CD8-positive, alpha-beta memory T cell (primary cell): Measurements from ENCODE around the gene SYNCRIP. TPM values are rescaled to one million over a fixed set of nuclear protein-coding genes. Genes with fewer than 3 reads are reported as not detected.

Source experiments
- CTCF ChIA-PET: fragments of 350-600 bp; sonication (Branson Sonifier 250); formaldehyde crosslinking; loops from one replicate; lab custom pipeline; 2021; ENCODE audit warnings: antibody characterized with exemption; lab: Charles Lee
- POLR2A ChIA-PET: fragments of 350-600 bp; sonication (Branson Sonifier 250); formaldehyde crosslinking; loops from one replicate; lab custom pipeline; 2021; ENCODE audit warnings: antibody characterized with exemption; lab: Charles Lee
- DNase-seq, 5 donors: peaks; one replicate each; pipeline versions ENCODE4 v3.0.0 to v3.0.0-alpha.2; 2020 to 2022; ENCODE audit warnings: mixed read lengths in 1 of 5
- H3K27ac ChIP-seq: one replicate; pipeline ENCODE4 v1.7.0; 2013; ENCODE audit warnings: low read depth, mild to moderate bottlenecking, low read length, moderate library complexity
- H3K27me3 ChIP-seq: 2 replicates; pipeline ENCODE4 v1.7.0; 2013; ENCODE audit warnings: low read length, mild to moderate bottlenecking; ENCODE audit not compliant: insufficient read depth, poor library complexity, severe bottlenecking
- H3K36me3 ChIP-seq: 2 replicates; pipeline ENCODE4 v1.7.0; 2013; ENCODE audit warnings: mild to moderate bottlenecking, low read length, moderate library complexity; ENCODE audit not compliant: insufficient read depth
- H3K4me1 ChIP-seq: 2 replicates; pipeline ENCODE4 v1.7.0; 2013; ENCODE audit warnings: mild to moderate bottlenecking, low read length, moderate library complexity; ENCODE audit not compliant: insufficient read depth
- H3K4me3 ChIP-seq: 2 replicates; pipeline ENCODE4 v1.7.0; 2013; ENCODE audit warnings: mild to moderate bottlenecking, low read length
- H3K9me3 ChIP-seq: 2 replicates; pipeline ENCODE4 v1.7.0; 2013; ENCODE audit warnings: mild to moderate bottlenecking, low read length
- H3K27ac Mint-ChIP-seq, 8 donors: one replicate each; pipeline ENCODE4 v1.8.0; 2020 to 2021; ENCODE audit warnings: mixed read lengths in 8 of 8, mild to moderate bottlenecking in 6 of 8, inconsistent platforms in 3 of 8, moderate library complexity in 3 of 8
- H3K27me3 Mint-ChIP-seq, 2 donors: one replicate each; pipeline ENCODE4 v1.8.0; 2020 to 2021; ENCODE audit warnings: mixed read lengths in 2 of 2, mild to moderate bottlenecking in 1 of 2, moderate library complexity in 1 of 2
- H3K36me3 Mint-ChIP-seq, 3 donors: one replicate each; pipeline ENCODE4 v1.8.0; 2020 to 2021; ENCODE audit warnings: mixed read lengths in 3 of 3, inconsistent platforms in 1 of 3, mild to moderate bottlenecking in 1 of 3
- H3K4me1 Mint-ChIP-seq, 3 donors: one replicate each; pipeline ENCODE4 v1.8.0; 2020 to 2021; ENCODE audit warnings: mixed read lengths in 3 of 3, inconsistent platforms in 1 of 3, mild to moderate bottlenecking in 1 of 3
- H3K4me3 Mint-ChIP-seq, 7 donors: one replicate each; pipeline ENCODE4 v1.8.0; 2020 to 2021; ENCODE audit warnings: mixed read lengths in 7 of 7, mild to moderate bottlenecking in 6 of 7, moderate library complexity in 4 of 7, inconsistent platforms in 2 of 7
- H3K9me3 Mint-ChIP-seq, 5 donors: one replicate each; pipeline ENCODE4 v1.8.0; 2020 to 2022; ENCODE audit warnings: mixed read lengths in 5 of 5, mild to moderate bottlenecking in 3 of 5, moderate library complexity in 2 of 5, inconsistent platforms in 1 of 5
- polyA plus RNA-seq: library from polyadenylated mRNA; unstranded; fragments of 300-500 nt; fragmentation: Illumina TruSeq; gene quantifications from one replicate; pipeline ENCODE4 v1.2.3, GENCODE V29; 2021
- total RNA-seq, 2 experiments: library from RNA; stranded (reverse); gene quantifications; one replicate each; pipeline ENCODE4 v1.2.3, GENCODE V29; 2021

Gene SYNCRIP
- total and polyA plus RNA-seq, 3 experiments from 2014 or later = 81.6 to 249 (median 247) TPM

- H3K4me3 ChIP-seq = no peak overlapping the region
Measured at GRCh38 chr6:85674604-85675003, 31.9 kb upstream of the SYNCRIP start.

DNA sequence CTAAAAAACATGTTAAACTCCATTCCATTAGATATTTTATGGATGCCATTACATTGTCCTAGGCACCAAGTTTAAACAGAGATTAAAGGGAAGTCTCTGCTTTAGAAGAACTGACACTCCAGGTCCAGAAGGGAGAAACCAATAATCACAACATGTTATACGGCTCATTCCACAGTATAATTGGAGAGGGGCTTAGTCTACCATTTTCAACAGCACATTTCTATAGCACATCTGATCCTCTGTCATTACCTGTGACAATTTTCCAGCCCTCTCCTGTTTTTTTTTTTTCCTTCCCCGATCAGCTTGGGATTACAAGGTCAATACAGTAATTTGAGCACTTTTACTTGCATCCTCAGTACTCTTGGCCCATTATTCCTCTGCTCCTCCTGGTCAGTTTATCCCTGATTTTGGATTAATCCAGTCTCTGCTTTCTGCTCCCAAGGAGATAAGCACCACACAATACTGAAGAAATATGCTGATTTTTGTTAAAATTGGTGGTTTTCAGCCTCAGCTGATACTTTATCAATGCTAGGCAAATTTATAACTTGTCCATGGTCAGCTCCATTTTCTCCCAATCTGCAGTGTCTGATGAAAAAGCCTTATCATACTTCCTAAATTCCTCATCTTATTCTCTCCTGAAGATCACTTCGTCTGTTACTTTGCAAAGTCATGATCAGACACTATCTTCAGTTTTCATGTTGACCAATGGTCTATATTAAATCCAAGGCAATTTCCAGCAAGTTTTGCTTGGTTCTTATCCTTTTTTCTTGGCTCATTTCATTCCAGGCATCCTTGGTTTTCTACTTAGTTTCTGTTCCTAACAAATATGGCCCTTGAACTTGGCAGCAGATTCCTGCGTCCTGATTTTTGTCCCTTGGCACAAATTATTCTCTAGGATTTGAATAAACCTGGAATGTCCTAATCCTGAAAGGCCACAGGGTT, 30.8 kb upstream of the SYNCRIP start:
- peaks cover 55% of the 10 kb centered on the region for H3K4me1 ChIP-seq
- H3K4me3 ChIP-seq = no peak overlapping the region
- no peaks in the 10 kb centered on the region for H3K36me3 ChIP-seq
- DNase-seq = no peak
- H3K9me3 Mint-ChIP-seq = peaks cover 0 to 2% (median 0%) of the 10 kb centered on the region in 5 donors
- H3K27ac ChIP-seq = no peak overlapping the region
- H3K4me1 Mint-ChIP-seq = peaks cover 71 to 84% (median 75%) of the 10 kb centered on the region in 3 donors
- peaks cover 0 to 57% (median 12%) of the 10 kb centered on the region in 3 donors for H3K36me3 Mint-ChIP-seq
- ChIA-PET POLR2A (interaction anchor here (0.9 to 1.6 kb wide), 2 partner anchors 30 to 79 kb away, joined by 3 to 4 read pairs; partner anchors contain the start of gene SYNCRIP), CTCF (no interaction called here)
- peak overlapping the region in 6 of 8 donors; percentile 41 to 94 (median 74) for H3K27ac Mint-ChIP-seq
- H3K4me3 Mint-ChIP-seq = peak overlapping the region in 1 of 7 donors; percentile 6
- H3K27me3 ChIP-seq = no peaks in the 10 kb centered on the region
- peaks cover 0 to 5% of the 10 kb centered on the region in 2 donors for H3K27me3 Mint-ChIP-seq
- no peaks in the 10 kb centered on the region for H3K9me3 ChIP-seq

More at GRCh38 chr6:85674604-85675003, 31.9 kb upstream of the SYNCRIP start:
- Mint-ChIP-seq H3K9me3 (peaks cover 0 to 3% (median 0%) of the 10 kb centered on the region in 5 donors), H3K36me3 (peaks cover 0 to 59% (median 12%) of the 10 kb centered on the region in 3 donors), H3K27me3 (peaks cover 0 to 6% of the 10 kb centered on the region in 2 donors), H3K4me3 (peak overlapping the region in 6 of 7 donors; percentile 22 to 99 (median 98)), H3K27ac (peak overlapping the region in 7 of 8 donors; percentile 31 to 94 (median 51)), H3K4me1 (peaks cover 64 to 78% (median 70%) of the 10 kb centered on the region in 3 donors)
- ChIA-PET POLR2A (interaction anchor here (5.8 kb wide), 1 partner anchor 32 kb away, joined by 356 read pairs; the partner anchor contains the start of gene SYNCRIP), CTCF (interaction anchor here (1.6 to 5.2 kb wide), 2 partner anchors 8 to 33 kb away, joined by 3 to 86 read pairs; partner anchors contain the start of gene SYNCRIP)
- H3K4me1 ChIP-seq = peaks cover 48% of the 10 kb centered on the region
- DNase-seq = no peak
- H3K27me3 ChIP-seq = no peaks in the 10 kb centered on the region
- no peaks in the 10 kb centered on the region for H3K36me3 ChIP-seq
- no peaks in the 10 kb centered on the region for H3K9me3 ChIP-seq
- H3K27ac ChIP-seq = no peak overlapping the region

GRCh38 chr6:85672623-85673022, 29.9 kb upstream of the SYNCRIP start:
- H3K4me3 ChIP-seq = no peak overlapping the region
- peaks cover 0 to 2% of the 10 kb centered on the region in 2 donors for H3K27me3 Mint-ChIP-seq
- ChIA-PET CTCF (no interaction called here), POLR2A (interaction anchor here (0.7 to 1.6 kb wide), 2 partner anchors 17 to 29 kb away, joined by 4 to 5 read pairs; partner anchors contain the start of gene SYNCRIP)
- H3K4me3 Mint-ChIP-seq = no peak overlapping the region
- no peaks in the 10 kb centered on the region for H3K36me3 ChIP-seq
- no peaks in the 10 kb centered on the region for H3K9me3 Mint-ChIP-seq
- no peak for DNase-seq
- H3K27ac ChIP-seq = no peak overlapping the region
- H3K4me1 ChIP-seq = peaks cover 62% of the 10 kb centered on the region
- peaks cover 75 to 90% (median 81%) of the 10 kb centered on the region in 3 donors for H3K4me1 Mint-ChIP-seq
- H3K27me3 ChIP-seq = no peaks in the 10 kb centered on the region
- no peaks in the 10 kb centered on the region for H3K9me3 ChIP-seq
- peak overlapping the region in 7 of 8 donors; percentile 41 to 94 (median 72) for H3K27ac Mint-ChIP-seq
- H3K36me3 Mint-ChIP-seq = peaks cover 0 to 49% (median 12%) of the 10 kb centered on the region in 3 donors

DNA sequence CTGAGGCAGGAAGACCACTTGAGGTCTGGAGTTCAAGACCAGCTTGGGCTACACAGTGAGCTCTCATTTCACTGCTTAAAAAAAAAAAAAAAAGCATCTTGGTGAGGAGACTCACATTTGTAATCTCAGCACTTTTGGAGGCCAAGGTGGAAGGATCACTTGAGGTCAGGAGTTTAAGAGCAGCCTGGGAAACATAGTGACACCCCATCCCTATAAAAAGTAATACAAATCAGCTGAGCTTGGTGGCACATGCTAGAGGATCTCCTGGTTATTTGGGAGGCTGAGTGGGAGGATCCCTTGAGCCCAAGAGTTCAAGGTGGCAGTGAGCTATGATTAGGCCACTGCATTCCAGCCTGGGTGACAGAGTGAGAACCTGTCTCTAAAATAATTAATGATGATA, 29.4 kb upstream of the SYNCRIP start:
- H3K27ac Mint-ChIP-seq = peak overlapping the region in 7 of 8 donors; percentile 7 to 94 (median 53)
- CTCF ChIA-PET = no interaction called here

DNA sequence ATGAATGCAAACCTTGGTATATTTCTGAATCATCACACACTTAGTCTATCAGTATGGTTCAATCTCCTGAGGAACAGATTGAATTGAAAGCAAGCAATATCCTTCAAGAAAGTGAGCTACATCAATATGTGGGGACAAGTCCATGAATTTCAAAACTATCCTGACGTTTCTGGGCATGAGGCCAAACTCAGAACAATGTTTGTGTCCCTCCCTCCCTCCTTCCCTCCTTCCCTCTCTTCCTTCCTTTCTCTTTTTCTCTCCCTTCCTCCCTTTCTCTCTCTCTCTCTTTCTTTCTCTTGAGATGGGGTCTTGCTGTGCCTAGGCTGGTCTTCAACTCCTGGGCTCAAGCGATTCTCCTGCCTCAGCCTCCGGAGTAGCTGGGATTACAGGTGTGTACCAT, 27.9 kb upstream of the SYNCRIP start:
- ChIA-PET CTCF (interaction anchor here (1.4 to 2.4 kb wide), 6 partner anchors 8 to 77 kb away, joined by 4 to 14 read pairs (median 7); partner anchors contain the start of gene SYNCRIP), POLR2A (interaction anchor here (1.5 to 2.1 kb wide), 3 partner anchors 8 to 76 kb away, joined by 7 to 68 read pairs (median 54); partner anchors contain the start of genes SNX14 and SYNCRIP)
- peak overlapping the region in 1 of 7 donors; percentile 52 for H3K4me3 Mint-ChIP-seq

More for the DNA sequence above, 29.4 kb upstream of the SYNCRIP start:
- H3K27ac ChIP-seq = no peak overlapping the region
- H3K27me3 ChIP-seq = no peaks in the 10 kb centered on the region
- no peaks in the 10 kb centered on the region for H3K36me3 ChIP-seq
- Mint-ChIP-seq H3K27me3 (peaks cover 0 to 2% of the 10 kb centered on the region in 2 donors), H3K9me3 (no peaks in the 10 kb centered on the region), H3K4me1 (peaks cover 75 to 85% (median 84%) of the 10 kb centered on the region in 3 donors), H3K36me3 (peaks cover 0 to 44% (median 12%) of the 10 kb centered on the region in 3 donors), H3K4me3 (no peak overlapping the region)
- DNase-seq = no peak
- no peak overlapping the region for H3K4me3 ChIP-seq
- peaks cover 62% of the 10 kb centered on the region for H3K4me1 ChIP-seq
- POLR2A ChIA-PET = interaction anchor here (0.7 to 1.6 kb wide), 4 partner anchors 16 to 32 kb away, joined by 3 to 5 read pairs (median 4); partner anchors contain the start of gene SYNCRIP
- no peaks in the 10 kb centered on the region for H3K9me3 ChIP-seq

DNA sequence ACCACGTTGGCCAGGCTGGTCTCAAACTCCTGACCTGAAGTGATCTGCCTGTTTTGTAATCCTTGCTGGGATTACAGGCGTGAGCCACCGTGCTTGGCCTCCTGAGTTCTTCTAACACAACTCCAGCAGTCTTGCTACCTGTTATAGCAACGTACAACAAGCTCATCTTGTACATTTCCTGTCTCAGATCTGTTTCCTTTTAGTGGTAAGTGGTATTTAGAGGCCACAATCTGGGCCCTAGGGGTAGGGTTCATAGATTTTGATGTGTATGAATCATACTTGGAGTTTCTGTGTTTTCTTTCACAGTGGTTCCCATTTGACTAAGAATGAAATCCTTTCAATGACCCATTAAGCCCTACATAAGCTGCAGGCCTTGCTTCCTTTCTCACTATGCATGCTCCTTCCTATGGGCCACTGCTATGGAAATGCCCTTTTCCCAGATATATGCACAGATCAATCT, 27.1 kb upstream of the SYNCRIP start:
- POLR2A ChIA-PET = interaction anchor here (1.5 to 2.1 kb wide), 3 partner anchors 9 to 75 kb away, joined by 7 to 68 read pairs (median 54); partner anchors contain the start of genes SNX14 and SYNCRIP

More for the DNA sequence above, 27.9 kb upstream of the SYNCRIP start:
- no peaks in the 10 kb centered on the region for H3K9me3 ChIP-seq
- H3K27me3 ChIP-seq = no peaks in the 10 kb centered on the region
- Mint-ChIP-seq H3K27me3 (no peaks in the 10 kb centered on the region), H3K9me3 (no peaks in the 10 kb centered on the region), H3K36me3 (peaks cover 3 to 33% (median 7%) of the 10 kb centered on the region in 3 donors), H3K27ac (peak overlapping the region; percentile 42 to 99 (median 90)), H3K4me1 (peaks cover 60 to 71% (median 70%) of the 10 kb centered on the region in 3 donors)
- H3K4me3 ChIP-seq = no peak overlapping the region
- H3K36me3 ChIP-seq = no peaks in the 10 kb centered on the region
- H3K27ac ChIP-seq = no peak overlapping the region
- no peak for DNase-seq
- H3K4me1 ChIP-seq = peaks cover 51% of the 10 kb centered on the region

GRCh38 chr6:85662251-85662650, 19.6 kb upstream of the SYNCRIP start:
- H3K4me1 Mint-ChIP-seq = no peaks in the 10 kb centered on the region
- H3K36me3 Mint-ChIP-seq = peaks cover 6 to 16% (median 7%) of the 10 kb centered on the region in 3 donors
- Histone ChIP-seq H3K4me1 (no peaks in the 10 kb centered on the region), H3K36me3 (no peaks in the 10 kb centered on the region), H3K27ac (no peak overlapping the region), H3K4me3 (no peak overlapping the region), H3K27me3 (no peaks in the 10 kb centered on the region), H3K9me3 (no peaks in the 10 kb centered on the region)
- no peak overlapping the region for H3K27ac Mint-ChIP-seq
- DNase-seq = no peak
- ChIA-PET CTCF (no interaction called here), POLR2A (no interaction called here)
- H3K27me3 Mint-ChIP-seq = peaks cover 0 to 2% of the 10 kb centered on the region in 2 donors
- no peak overlapping the region for H3K4me3 Mint-ChIP-seq
- H3K9me3 Mint-ChIP-seq = peaks cover 0 to 8% (median 2%) of the 10 kb centered on the region in 5 donors

More for the DNA sequence above, 27.1 kb upstream of the SYNCRIP start:
- peak overlapping the region; percentile 30 for H3K27ac ChIP-seq
- no peaks in the 10 kb centered on the region for H3K9me3 ChIP-seq
- Mint-ChIP-seq H3K9me3 (no peaks in the 10 kb centered on the region), H3K4me3 (peak overlapping the region; percentile 30 to 86 (median 78)), H3K27ac (peak overlapping the region; percentile 76 to 99 (median 96)), H3K36me3 (peaks cover 4 to 25% (median 5%) of the 10 kb centered on the region in 3 donors), H3K4me1 (peaks cover 52 to 63% (median 62%) of the 10 kb centered on the region in 3 donors), H3K27me3 (no peaks in the 10 kb centered on the region)
- H3K36me3 ChIP-seq = no peaks in the 10 kb centered on the region
- no peak overlapping the region for H3K4me3 ChIP-seq
- peak in 4 of 5 donors; percentile 17 to 69 (median 64) for DNase-seq
- H3K4me1 ChIP-seq = peaks cover 43% of the 10 kb centered on the region
- H3K27me3 ChIP-seq = no peaks in the 10 kb centered on the region
- CTCF ChIA-PET = interaction anchor here (0.6 to 2.4 kb wide), 9 partner anchors 9 to 315 kb away, joined by 3 to 14 read pairs (median 4); partner anchors contain the start of gene SYNCRIP
